AG04450 (cell line): ENCODE results near the gene TMEM232. TPM values are rescaled to one million over a fixed set of nuclear protein-coding genes. Genes with fewer than 3 reads are reported as not detected.

Source experiments
- CTCF ChIA-PET: fragments of 300-600, 350-600 bp; formaldehyde crosslinking; extraction: SDS; loops from one replicate; lab custom pipeline; 2022; ENCODE audit warnings: antibody characterized with exemption, inconsistent platforms; lab: Charles Lee
- POLR2A ChIA-PET: fragments of 350-600 bp; formaldehyde crosslinking; extraction: SDS; loops from one replicate; lab custom pipeline; 2021; ENCODE audit warnings: antibody characterized with exemption, inconsistent platforms; lab: Yijun Ruan, JAX
- DNase-seq: peaks from one replicate; pipeline ENCODE4 v3.0.0-alpha.2; 2011; ENCODE audit warnings: low read depth, low spot score
- H3K27ac ChIP-seq: one replicate; pipeline ENCODE4 v1.5.1; 2012; ENCODE audit warnings: low read depth, low read length, control low read depth
- H3K27me3 ChIP-seq: one replicate; pipeline ENCODE4 v1.6.0; 2012; ENCODE audit warnings: low read length; ENCODE audit not compliant: control insufficient read depth, insufficient read depth
- H3K4me3 ChIP-seq: 2 replicates; pipeline ENCODE4 v1.5.1; 2011; ENCODE audit warnings: mild to moderate bottlenecking, low read depth, low read length, control low read depth
- H3K9me3 ChIP-seq: 2 replicates; pipeline ENCODE4 v1.5.1; 2012; ENCODE audit warnings: low read length; ENCODE audit not compliant: control insufficient read depth, insufficient read depth
- CTCF ChIP-seq: IDR thresholded peaks from 2 replicates; pipeline ENCODE4 v1.5.1; 2011; ENCODE audit warnings: low read depth, low read length, control low read depth, inconsistent platforms
- polyA plus RNA-seq: library from polyadenylated mRNA; depleted of rRNA; stranded (reverse); fragments of >200 nt; gene quantifications from 2 replicates; pipeline ENCODE4 v1.2.3, GENCODE V29; 2011

Gene TMEM232
- polyA plus RNA-seq, 1 experiment = 0.95 TPM

GRCh38 chr5:110618941-110619340, 107.5 kb downstream of the TMEM232 start:
- ChIA-PET CTCF (interaction anchor here (0.6 kb wide), 1 partner anchor 1543 kb away, joined by 3 read pairs; no protein-coding TSS in a partner anchor), POLR2A (no interaction called here)
- no peak for TF ChIP-seq CTCF
- Histone ChIP-seq H3K27ac (no peak overlapping the region), H3K27me3 (no peaks in the 10 kb centered on the region), H3K4me3 (no peak overlapping the region), H3K9me3 (no peaks in the 10 kb centered on the region)
- no peak for DNase-seq

- ChIA-PET CTCF (no interaction called here), POLR2A (no interaction called here)
- Histone ChIP-seq H3K9me3 (no peaks in the 10 kb centered on the region), H3K4me3 (no peak overlapping the region), H3K27ac (no peak overlapping the region), H3K27me3 (no peaks in the 10 kb centered on the region)
- no peak for DNase-seq
- TF ChIP-seq CTCF = no peak
These were observed 110.5 kb downstream of the TMEM232 start for GRCh38 chr5:110616009-110616408.

- H3K4me3 ChIP-seq = no peak overlapping the region
- no peaks in the 10 kb centered on the region for H3K9me3 ChIP-seq
- TF ChIP-seq CTCF = no peak
- ChIA-PET CTCF (interaction anchor here (0.7 to 1.3 kb wide), 2 partner anchors 15 to 25 kb away, joined by 3 to 4 read pairs; no protein-coding TSS in a partner anchor), POLR2A (no interaction called here)
- DNase-seq = no peak
- no peaks in the 10 kb centered on the region for H3K27me3 ChIP-seq
- no peak overlapping the region for H3K27ac ChIP-seq
These were observed 113.7 kb downstream of the TMEM232 start for GRCh38 chr5:110612794-110613247.

GRCh38 chr5:110611817-110612216, 114.7 kb downstream of the TMEM232 start:
- POLR2A ChIA-PET = no interaction called here
- no peak overlapping the region for H3K27ac ChIP-seq
- H3K4me3 ChIP-seq = no peak overlapping the region
- CTCF ChIA-PET = interaction anchor here (1.3 to 1.4 kb wide), 2 partner anchors 14 to 16 kb away, joined by 3 to 4 read pairs; no protein-coding TSS in a partner anchor
- H3K27me3 ChIP-seq = no peaks in the 10 kb centered on the region
- no peaks in the 10 kb centered on the region for H3K9me3 ChIP-seq
- no peak for TF ChIP-seq CTCF
- DNase-seq = no peak

GRCh38 chr5:110594866-110595265, 131.6 kb downstream of the TMEM232 start:
- Histone ChIP-seq H3K27ac (no peak overlapping the region), H3K27me3 (no peaks in the 10 kb centered on the region), H3K4me3 (no peak overlapping the region), H3K9me3 (no peaks in the 10 kb centered on the region)
- TF ChIP-seq CTCF = no peak
- ChIA-PET POLR2A (no interaction called here), CTCF (no interaction called here)
- no peak for DNase-seq
